Measurements from ENCODE around the gene AKR7A2. TPM values are rescaled to one million over a fixed set of nuclear protein-coding genes. Genes with fewer than 3 reads are reported as not detected.

Gene AKR7A2
- total RNA-seq, 2 experiments from 2014 or later = 11.1 to 11.8 TPM

DNA sequence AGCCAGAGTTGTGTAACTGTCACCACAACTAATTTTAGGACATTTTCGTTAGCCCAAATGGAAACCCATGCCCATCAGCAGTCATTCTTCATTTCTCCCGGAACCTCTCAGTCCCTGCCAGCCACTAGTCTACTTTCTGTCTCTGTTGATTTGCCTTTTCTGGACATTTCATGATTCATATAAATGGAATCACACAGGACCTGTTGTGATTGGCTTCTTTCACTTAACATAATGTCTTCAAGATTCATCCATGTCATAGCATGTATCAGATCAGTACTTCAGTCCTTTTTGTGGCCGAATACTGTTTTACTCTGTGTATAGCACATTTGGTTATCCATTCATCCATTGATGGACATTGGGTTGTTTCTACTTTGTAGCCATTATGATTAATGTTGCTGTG is 7.3 kb upstream of the AKR7A2 start:
- H3K4me3 ChIP-seq (ENCODE audit: low read length) = no peak overlapping the region
- intact Hi-C loops (cut with DNase I, micrococcal nuclease) = no loop called here
- H3K9me3 ChIP-seq (ENCODE audit: control insufficient read depth in 1 of 2, insufficient read depth in 1 of 2, low read length in 2 of 2) = no peaks in the 10 kb centered on the region
- no peaks in the 10 kb centered on the region for H3K27me3 Mint-ChIP-seq
- H3K36me3 ChIP-seq (ENCODE audit: insufficient read depth, low read length) = peaks cover 8% of the 10 kb centered on the region
- H3K27ac ChIP-seq (ENCODE audit: low read depth in 1 of 2, low read length in 2 of 2) = no peak overlapping the region
- H3K4me1 ChIP-seq (ENCODE audit: insufficient read depth, low read length) = peaks cover 13% of the 10 kb centered on the region
- H3K4me3 Mint-ChIP-seq = no peak overlapping the region
- CTCF ChIA-PET = no interaction called here
- ATAC-seq (ENCODE audit: poor library complexity) (no peak), DNase-seq (no peak)
- no peaks in the 10 kb centered on the region for H3K27me3 ChIP-seq (ENCODE audit: control insufficient read depth in 1 of 2, insufficient read depth in 2 of 2, low read length in 2 of 2)
- peaks cover 19% of the 10 kb centered on the region for H3K36me3 Mint-ChIP-seq (ENCODE audit: low read depth)
- H3K9me3 Mint-ChIP-seq = no peaks in the 10 kb centered on the region
- POLR2A ChIA-PET = no interaction called here
- H3K27ac Mint-ChIP-seq = no peak overlapping the region
- H3K4me1 Mint-ChIP-seq (ENCODE audit: low read depth) = no peaks in the 10 kb centered on the region
- TF ChIP-seq, protein P1, sequence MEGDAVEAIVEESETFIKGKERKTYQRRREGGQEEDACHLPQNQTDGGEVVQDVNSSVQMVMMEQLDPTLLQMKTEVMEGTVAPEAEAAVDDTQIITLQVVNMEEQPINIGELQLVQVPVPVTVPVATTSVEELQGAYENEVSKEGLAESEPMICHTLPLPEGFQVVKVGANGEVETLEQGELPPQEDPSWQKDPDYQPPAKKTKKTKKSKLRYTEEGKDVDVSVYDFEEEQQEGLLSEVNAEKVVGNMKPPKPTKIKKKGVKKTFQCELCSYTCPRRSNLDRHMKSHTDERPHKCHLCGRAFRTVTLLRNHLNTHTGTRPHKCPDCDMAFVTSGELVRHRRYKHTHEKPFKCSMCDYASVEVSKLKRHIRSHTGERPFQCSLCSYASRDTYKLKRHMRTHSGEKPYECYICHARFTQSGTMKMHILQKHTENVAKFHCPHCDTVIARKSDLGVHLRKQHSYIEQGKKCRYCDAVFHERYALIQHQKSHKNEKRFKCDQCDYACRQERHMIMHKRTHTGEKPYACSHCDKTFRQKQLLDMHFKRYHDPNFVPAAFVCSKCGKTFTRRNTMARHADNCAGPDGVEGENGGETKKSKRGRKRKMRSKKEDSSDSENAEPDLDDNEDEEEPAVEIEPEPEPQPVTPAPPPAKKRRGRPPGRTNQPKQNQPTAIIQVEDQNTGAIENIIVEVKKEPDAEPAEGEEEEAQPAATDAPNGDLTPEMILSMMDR (IDR thresholded peaks at IDR 0.05) = no peak

DNA sequence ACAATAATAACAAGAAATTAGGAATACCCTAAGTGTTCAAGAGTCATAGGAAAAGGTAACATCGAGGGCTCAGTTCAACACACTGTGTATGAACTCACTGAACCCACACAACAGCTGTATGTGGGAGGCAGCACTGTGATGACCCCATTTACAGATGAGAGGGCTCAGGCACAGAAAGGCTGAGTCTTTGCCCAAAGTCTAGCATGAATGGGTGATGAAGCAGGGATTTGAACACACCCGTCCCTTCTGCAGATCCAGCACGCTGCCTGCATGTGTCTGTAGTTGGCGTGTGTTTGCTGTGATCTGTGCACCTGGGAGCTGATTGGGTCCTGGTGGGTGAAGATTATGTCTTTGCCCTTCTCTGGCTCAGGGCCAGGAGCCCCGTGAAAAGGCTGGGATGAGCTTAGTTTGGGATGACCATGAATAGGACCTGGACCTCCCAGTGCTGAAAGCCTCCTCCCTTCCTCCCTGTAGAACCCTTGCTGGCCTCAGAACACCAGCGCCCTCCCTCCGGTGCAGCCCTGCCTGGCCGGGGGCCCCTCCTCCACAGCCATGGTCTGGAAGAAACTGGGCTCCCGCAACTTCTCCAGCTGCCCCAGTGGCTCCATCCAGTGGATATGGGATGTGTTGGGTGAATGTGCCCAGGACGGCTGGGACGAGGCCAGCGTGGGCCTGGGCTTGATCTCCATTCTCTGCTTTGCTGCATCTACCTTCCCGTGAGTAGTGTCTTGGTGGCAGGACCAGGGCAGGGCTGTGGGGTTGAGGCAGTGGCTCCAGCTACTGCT is 5.4 kb upstream of the AKR7A2 start:
- no peaks in the 10 kb centered on the region for H3K9me3 Mint-ChIP-seq
- H3K4me3 Mint-ChIP-seq = no peak overlapping the region
- H3K36me3 Mint-ChIP-seq (ENCODE audit: low read depth) = peaks cover 16% of the 10 kb centered on the region
- peaks cover 5% of the 10 kb centered on the region for H3K36me3 ChIP-seq (ENCODE audit: insufficient read depth, low read length)
- ChIA-PET CTCF (no interaction called here), POLR2A (no interaction called here)
- H3K4me1 ChIP-seq (ENCODE audit: insufficient read depth, low read length) = peaks cover 26% of the 10 kb centered on the region
- H3K27me3 Mint-ChIP-seq = no peaks in the 10 kb centered on the region
- TF ChIP-seq, protein P1 (IDR thresholded peaks at IDR 0.05) = no peak
- H3K27ac ChIP-seq (ENCODE audit: low read depth in 1 of 2, low read length in 2 of 2) = no peak overlapping the region
- H3K4me3 ChIP-seq (ENCODE audit: low read length) = no peak overlapping the region
- no peaks in the 10 kb centered on the region for H3K27me3 ChIP-seq (ENCODE audit: control insufficient read depth in 1 of 2, insufficient read depth in 2 of 2, low read length in 2 of 2)
- intact Hi-C loops (cut with DNase I, micrococcal nuclease) = no loop called here
- H3K4me1 Mint-ChIP-seq (ENCODE audit: low read depth) = peaks cover 11% of the 10 kb centered on the region
- H3K27ac Mint-ChIP-seq = no peak overlapping the region
- ATAC-seq (ENCODE audit: poor library complexity) = no peak
- DNase-seq = no peak
- H3K9me3 ChIP-seq (ENCODE audit: control insufficient read depth in 1 of 2, insufficient read depth in 1 of 2, low read length in 2 of 2) = no peaks in the 10 kb centered on the region

GRCh38 chr1:19315378-19316198 is 3.6 kb upstream of the AKR7A2 start:
- no peaks in the 10 kb centered on the region for H3K9me3 ChIP-seq (ENCODE audit: control insufficient read depth in 1 of 2, insufficient read depth in 1 of 2, low read length in 2 of 2)
- H3K27me3 ChIP-seq (ENCODE audit: control insufficient read depth in 1 of 2, insufficient read depth in 2 of 2, low read length in 2 of 2) = no peaks in the 10 kb centered on the region
- peaks cover 20% of the 10 kb centered on the region for H3K4me1 Mint-ChIP-seq (ENCODE audit: low read depth)
- no peak overlapping the region for H3K27ac ChIP-seq (ENCODE audit: low read depth in 1 of 2, low read length in 2 of 2)
- no peak overlapping the region for H3K27ac Mint-ChIP-seq
- TF ChIP-seq, protein P1 (IDR thresholded peaks at IDR 0.05) = no peak
- ChIA-PET CTCF (no interaction called here), POLR2A (no interaction called here)
- intact Hi-C loops (cut with DNase I, micrococcal nuclease) = no loop called here
- no peak overlapping the region for H3K4me3 ChIP-seq (ENCODE audit: low read length)
- DNase-seq (no peak), ATAC-seq (ENCODE audit: poor library complexity) (no peak)
- H3K4me1 ChIP-seq (ENCODE audit: insufficient read depth, low read length) = peaks cover 38% of the 10 kb centered on the region
- H3K27me3 Mint-ChIP-seq = no peaks in the 10 kb centered on the region
- H3K36me3 Mint-ChIP-seq (ENCODE audit: low read depth) = peaks cover 14% of the 10 kb centered on the region
- H3K4me3 Mint-ChIP-seq = peak overlapping the region; percentile 71
- no peaks in the 10 kb centered on the region for H3K9me3 Mint-ChIP-seq
- peaks cover 3% of the 10 kb centered on the region for H3K36me3 ChIP-seq (ENCODE audit: insufficient read depth, low read length)
